ENCODE measurements around the gene KAT5.
"Not testable (repeated sequence)": the region's sequence is repeated elsewhere in the genome, so short reads cannot be mapped to it uniquely, and the experiment has no call there.

GRCh38 chr11:65762169-65762568 is 50.1 kb downstream of the KAT5 start:
- TF ChIP-seq CTCF, POLR2A (IDR thresholded peaks at IDR 0.05): not testable (repeated sequence)

All from body of pancreas (tissue), 4 donors.